KMS-11 (cell line): ENCODE results near the gene AOC3.

Experiments
- H2AFZ ChIP-seq: fragments of 200-600 bp; sonication (generic); 2 replicates; pipeline ENCODE4 v1.6.1; 2016; ENCODE audit warnings: antibody characterized with exemption, mixed run types, low read depth
- H3K27ac ChIP-seq: fragments of 200-600 bp; sonication (generic); 2 replicates; pipeline ENCODE4 v1.6.1; 2016; ENCODE audit warnings: mild to moderate bottlenecking, mixed run types
- H3K27me3 ChIP-seq: fragments of 200-600 bp; sonication (generic); 2 replicates; pipeline ENCODE4 v1.6.1; 2017; ENCODE audit warnings: mild to moderate bottlenecking, low read depth, mixed run types, moderate library complexity; ENCODE audit not compliant: insufficient read depth
- H3K36me3 ChIP-seq: fragments of 200-600 bp; sonication (generic); 2 replicates; pipeline ENCODE4 v1.6.1; 2017; ENCODE audit warnings: mild to moderate bottlenecking, mixed run types; ENCODE audit not compliant: insufficient read depth
- H3K4me1 ChIP-seq: fragments of 200-600 bp; sonication (generic); 2 replicates; pipeline ENCODE4 v1.6.1; 2016; ENCODE audit warnings: mild to moderate bottlenecking, low read depth, mixed run types; ENCODE audit not compliant: poor library complexity, severe bottlenecking
- H3K4me2 ChIP-seq: fragments of 200-600 bp; sonication (generic); 2 replicates; pipeline ENCODE4 v1.7.0; 2016; ENCODE audit warnings: mild to moderate bottlenecking, mixed run types
- H3K4me3 ChIP-seq: fragments of 200-600 bp; sonication (generic); IDR thresholded peaks from 2 replicates; pipeline ENCODE4 v1.6.1; 2017; ENCODE audit warnings: low read depth, low read length, mixed read lengths; ENCODE audit not compliant: insufficient read depth
- H3K79me2 ChIP-seq: fragments of 200-600 bp; sonication (generic); 2 replicates; pipeline ENCODE4 v1.6.1; 2016; ENCODE audit warnings: low read depth, mixed run types; ENCODE audit not compliant: insufficient read depth
- H3K9ac ChIP-seq: fragments of 200-600 bp; sonication (generic); 2 replicates; pipeline ENCODE4 v1.6.1; 2016; ENCODE audit warnings: mild to moderate bottlenecking, mixed run types
- H4K20me1 ChIP-seq: fragments of 200-600 bp; sonication (generic); 2 replicates; pipeline ENCODE4 v1.6.1; 2016; ENCODE audit warnings: mild to moderate bottlenecking, mixed run types; ENCODE audit not compliant: insufficient read depth
- TF ChIP-seq, protein P1 (sequence below): fragments of 200-600 bp; sonication (generic); conservative IDR thresholded peaks from 2 replicates; pipeline ENCODE4 v1.6.1; 2017; ENCODE audit warnings: low read depth, mild to moderate bottlenecking, antibody characterized with exemption, low read length, moderate library complexity, mixed read lengths

AOC3 gene

DNA sequence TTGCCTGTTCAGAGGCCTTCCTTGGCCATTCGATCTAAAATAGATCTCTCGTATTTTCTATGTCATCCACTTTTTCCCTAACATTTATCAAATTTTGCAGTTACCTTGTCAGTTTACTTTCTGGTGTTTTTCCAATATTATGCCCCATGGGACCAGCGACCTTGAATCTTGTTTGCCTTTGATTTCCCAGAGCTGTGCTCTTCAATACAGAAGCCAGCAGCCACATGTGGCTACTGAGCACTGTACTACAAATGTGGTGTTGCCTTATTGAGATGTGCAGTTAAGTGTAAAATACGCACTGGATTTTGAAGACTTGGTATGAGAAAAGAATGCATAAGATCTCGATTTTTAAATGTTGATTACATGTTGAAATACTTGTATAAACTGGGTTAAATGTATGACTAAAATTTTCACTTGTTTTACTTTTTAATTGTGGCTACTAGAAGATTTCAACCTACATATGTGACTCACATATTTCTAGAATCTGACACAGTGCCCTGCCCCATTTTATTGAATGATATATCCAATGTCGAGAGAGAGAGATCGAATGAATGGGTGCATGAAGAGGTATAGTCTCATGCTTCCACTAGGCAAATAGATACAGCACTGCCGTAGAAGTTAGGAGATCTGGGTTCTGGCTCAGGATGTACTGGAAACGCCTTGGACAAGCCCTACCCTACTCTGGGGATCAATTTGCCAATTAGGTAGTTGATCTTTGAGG lies 18.6 kb upstream of the AOC3 start:
- H3K4me3 ChIP-seq, result no peak overlapping the region
- H3K27ac ChIP-seq, result peak overlapping the region; percentile 83
- H3K27me3 ChIP-seq, result no peaks in the 10 kb centered on the region
- peaks cover 11% of the 10 kb centered on the region; the same call in 1 of the 2 replicates for H3K36me3 ChIP-seq
- H3K9ac ChIP-seq, result peak overlapping the region; percentile 91
- H4K20me1 ChIP-seq, result no peaks in the 10 kb centered on the region
- peak overlapping the region; percentile 97 for H3K4me2 ChIP-seq
- H3K4me1 ChIP-seq, result peaks cover 19% of the 10 kb centered on the region
- H2AFZ ChIP-seq, result peak overlapping the region; percentile 87
- peaks cover 48% of the 10 kb centered on the region for H3K79me2 ChIP-seq
- TF ChIP-seq, protein P1, sequence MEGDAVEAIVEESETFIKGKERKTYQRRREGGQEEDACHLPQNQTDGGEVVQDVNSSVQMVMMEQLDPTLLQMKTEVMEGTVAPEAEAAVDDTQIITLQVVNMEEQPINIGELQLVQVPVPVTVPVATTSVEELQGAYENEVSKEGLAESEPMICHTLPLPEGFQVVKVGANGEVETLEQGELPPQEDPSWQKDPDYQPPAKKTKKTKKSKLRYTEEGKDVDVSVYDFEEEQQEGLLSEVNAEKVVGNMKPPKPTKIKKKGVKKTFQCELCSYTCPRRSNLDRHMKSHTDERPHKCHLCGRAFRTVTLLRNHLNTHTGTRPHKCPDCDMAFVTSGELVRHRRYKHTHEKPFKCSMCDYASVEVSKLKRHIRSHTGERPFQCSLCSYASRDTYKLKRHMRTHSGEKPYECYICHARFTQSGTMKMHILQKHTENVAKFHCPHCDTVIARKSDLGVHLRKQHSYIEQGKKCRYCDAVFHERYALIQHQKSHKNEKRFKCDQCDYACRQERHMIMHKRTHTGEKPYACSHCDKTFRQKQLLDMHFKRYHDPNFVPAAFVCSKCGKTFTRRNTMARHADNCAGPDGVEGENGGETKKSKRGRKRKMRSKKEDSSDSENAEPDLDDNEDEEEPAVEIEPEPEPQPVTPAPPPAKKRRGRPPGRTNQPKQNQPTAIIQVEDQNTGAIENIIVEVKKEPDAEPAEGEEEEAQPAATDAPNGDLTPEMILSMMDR, result no peak

GRCh38 chr17:42832934-42833766 lies 17.8 kb upstream of the AOC3 start, which contains the start of gene PSME3:
Gene PSME3, plus strand, starts transcription at chr17:42833397. Its CDS starts 235 bp downstream, at chr17:42833632.
- Histone ChIP-seq H2AFZ (peak within 1 kb of the TSS; percentile 87), H3K4me2 (peak within 1 kb of the TSS; percentile 97), H3K4me3 (no peak within 1 kb of the TSS), H4K20me1 (no peaks in the 10 kb centered on the region), H3K27ac (peak within 1 kb of the TSS; percentile 83), H3K9ac (peak within 1 kb of the TSS; percentile 91), H3K4me1 (peaks cover 19% of the 10 kb centered on the region), H3K36me3 (peaks cover 18% of the 10 kb centered on the region; the same call in 1 of the 2 replicates), H3K79me2 (peaks cover 55% of the 10 kb centered on the region), H3K27me3 (no peaks in the 10 kb centered on the region)
- TF ChIP-seq, protein P1, result no peak

DNA sequence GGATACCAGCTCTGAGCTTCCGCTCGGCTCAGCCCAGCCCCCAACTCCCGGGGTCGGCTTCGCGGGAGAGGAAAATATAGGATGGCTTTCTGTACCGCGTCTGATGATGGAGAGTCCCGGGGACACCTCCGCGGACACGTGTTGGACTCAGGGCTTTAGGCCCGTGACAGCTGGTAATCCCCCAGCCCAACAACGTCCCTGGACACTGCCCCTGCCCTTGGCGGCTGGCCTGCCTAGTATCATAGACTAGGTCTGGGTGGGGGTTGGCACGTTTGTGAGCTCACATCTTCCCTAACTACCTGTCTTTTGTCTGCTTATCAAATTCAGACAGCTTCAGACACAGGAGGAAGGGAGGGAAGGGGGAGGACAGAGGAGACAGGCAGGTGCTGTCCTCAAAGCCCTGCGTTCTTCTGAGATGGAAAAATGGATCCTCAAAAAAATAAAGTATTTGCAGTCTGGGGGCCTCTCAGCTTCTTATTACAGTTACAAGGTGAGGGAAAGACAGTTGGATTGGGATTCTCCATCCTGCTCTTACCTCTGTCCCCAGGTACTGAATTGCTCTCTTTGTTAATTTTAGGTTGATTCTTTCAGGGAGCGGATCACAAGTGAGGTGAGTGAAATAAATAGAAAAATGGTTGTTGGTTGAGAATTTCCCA lies 17.1 kb upstream of the AOC3 start:
- Histone ChIP-seq H3K4me1 (peaks cover 19% of the 10 kb centered on the region), H3K27ac (peak overlapping the region; percentile 83), H3K4me2 (peak overlapping the region; percentile 97), H3K27me3 (no peaks in the 10 kb centered on the region), H3K79me2 (peaks cover 55% of the 10 kb centered on the region), H3K9ac (peak overlapping the region; percentile 91), H2AFZ (peak overlapping the region; percentile 87), H3K36me3 (peaks cover 24% of the 10 kb centered on the region), H3K4me3 (no peak overlapping the region), H4K20me1 (no peaks in the 10 kb centered on the region)
- TF ChIP-seq, protein P1, result no peak

DNA sequence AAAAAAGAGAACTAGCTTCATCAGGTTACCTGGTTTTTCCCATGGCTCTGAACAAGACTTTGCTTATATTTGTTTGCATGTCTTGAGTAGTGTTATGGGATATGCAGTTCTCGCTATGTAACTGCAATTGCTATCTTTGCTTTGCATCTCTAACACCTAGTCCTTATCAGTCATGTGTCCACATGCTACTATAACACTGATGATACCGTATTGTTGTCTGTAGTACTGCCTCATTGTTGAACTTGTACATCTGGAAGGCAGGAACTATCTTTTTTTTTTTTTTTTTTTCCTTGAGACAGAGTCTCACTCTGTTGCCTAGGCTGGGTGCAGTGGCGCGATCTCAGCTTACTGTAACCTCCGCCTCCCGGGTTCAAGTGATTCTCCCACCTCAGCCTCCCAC lies 15.3 kb upstream of the AOC3 start:
- H4K20me1 ChIP-seq, result no peaks in the 10 kb centered on the region
- H3K27me3 ChIP-seq, result no peaks in the 10 kb centered on the region
- peaks cover 19% of the 10 kb centered on the region for H3K4me1 ChIP-seq
- TF ChIP-seq, protein P1, result no peak
- no peak overlapping the region for H3K27ac ChIP-seq
- H3K36me3 ChIP-seq, result peaks cover 33% of the 10 kb centered on the region
- H3K9ac ChIP-seq, result no peak overlapping the region
- H3K4me2 ChIP-seq, result no peak overlapping the region
- no peak overlapping the region for H3K4me3 ChIP-seq
- H2AFZ ChIP-seq, result no peak overlapping the region
- peaks cover 55% of the 10 kb centered on the region for H3K79me2 ChIP-seq
